Common myeloid progenitor, CD34-positive (primary cell): ENCODE data around the gene IL22RA1.
A peak's percentile ranks its signal among the peaks of the same experiment; 100 is the strongest.

ENCODE experiments used
- CTCF ChIA-PET: fragments of 350-600 bp; sonication (Branson Sonifier 250); formaldehyde crosslinking; loops from one replicate; lab custom pipeline; 2021; ENCODE audit warnings: antibody characterized with exemption; lab: Charles Lee
- POLR2A ChIA-PET: fragments of 350-600 bp; sonication (Branson Sonifier 250); formaldehyde crosslinking; loops from one replicate; lab custom pipeline; 2021; ENCODE audit warnings: antibody characterized with exemption; lab: Charles Lee
- DNase-seq, 3 donors: peaks; one replicate each; pipeline versions ENCODE4 v3.0.0 to v3.0.0-alpha.2; 2013
- H3K27ac ChIP-seq, 2 experiments: 1 replicate in 1 of 2; 2 replicates in 1 of 2; pipeline ENCODE4 v1.7.0; 2013; ENCODE audit warnings: inconsistent platforms in 2 of 2, low read length in 2 of 2, mild to moderate bottlenecking in 2 of 2, low read depth in 1 of 2, moderate library complexity in 1 of 2; ENCODE audit not compliant: severe bottlenecking in 2 of 2, insufficient read depth in 1 of 2, poor library complexity in 1 of 2
- H3K27me3 ChIP-seq, 5 experiments: replicated peaks in 2 of 5; 1 replicate in 3 of 5; 2 replicates in 2 of 5; pipeline versions ENCODE4 v1.6.1 to v1.7.0; 2013; ENCODE audit warnings: low read length in 4 of 5, mild to moderate bottlenecking in 2 of 5, moderate library complexity in 2 of 5, inconsistent platforms in 1 of 5; ENCODE audit not compliant: insufficient read depth in 5 of 5, control insufficient read depth in 4 of 5
- H3K36me3 ChIP-seq, 4 experiments: 1 replicate in 2 of 4; 2 replicates in 2 of 4; pipeline versions ENCODE4 v1.6.1 to v1.7.0; 2013; ENCODE audit warnings: low read length in 3 of 4, control low read depth in 1 of 4, mild to moderate bottlenecking in 1 of 4; ENCODE audit not compliant: control insufficient read depth in 4 of 4, insufficient read depth in 4 of 4
- H3K4me1 ChIP-seq, 4 experiments: 1 replicate in 3 of 4; 2 replicates in 1 of 4; pipeline versions ENCODE4 v1.6.1 to v1.7.1; 2013; ENCODE audit warnings: low read length in 3 of 4, mild to moderate bottlenecking in 3 of 4, control low read depth in 1 of 4, inconsistent platforms in 1 of 4, moderate library complexity in 1 of 4; ENCODE audit not compliant: control insufficient read depth in 4 of 4, insufficient read depth in 4 of 4; ENCODE audit errors: control extremely low read depth in 1 of 4
- H3K4me3 ChIP-seq, 7 experiments: 1 replicate in 4 of 7; 2 replicates in 3 of 7; pipeline versions ENCODE4 v1.5.1 to v1.7.0; 2013; ENCODE audit warnings: mild to moderate bottlenecking in 7 of 7, low read length in 6 of 7, moderate library complexity in 6 of 7, inconsistent platforms in 2 of 7, low read depth in 2 of 7, control low read depth in 1 of 7; ENCODE audit not compliant: insufficient read depth in 4 of 7, control insufficient read depth in 1 of 7; ENCODE audit errors: extremely low read depth in 1 of 7
- H3K9me3 ChIP-seq, 5 experiments: 1 replicate in 4 of 5; 2 replicates in 1 of 5; pipeline versions ENCODE4 v1.6.1 to v1.7.1; 2013; ENCODE audit warnings: low read length in 4 of 5, mild to moderate bottlenecking in 2 of 5, inconsistent platforms in 1 of 5, low read depth in 1 of 5, moderate library complexity in 1 of 5; ENCODE audit not compliant: control insufficient read depth in 4 of 5, insufficient read depth in 2 of 5; ENCODE audit errors: control extremely low read depth in 1 of 5
- WGBS: methylation state at CpG from one replicate; pipeline ENCODE4 v1.1.5; 2013; ENCODE audit not compliant: insufficient coverage; 5-methylcytosine and 5-hydroxymethylcytosine counted together

IL22RA1 gene

GRCh38 chr1:24150234-24151174, 7.6 kb upstream of the IL22RA1 start:
- Histone ChIP-seq H3K27ac (no peak overlapping the region), H3K36me3 (no peaks in the 10 kb centered on the region), H3K27me3 (peaks cover 2 to 40% (median 23%) of the 10 kb centered on the region in 5 experiments), H3K4me1 (peaks cover 0 to 12% (median 5%) of the 10 kb centered on the region in 4 experiments), H3K4me3 (peak overlapping the region in 4 of 7 experiments; percentile 8 to 59 (median 18)), H3K9me3 (no peaks in the 10 kb centered on the region)
- CTCF ChIA-PET: interaction anchor here (0.8 to 2.2 kb wide), 16 partner anchors 8 to 242 kb away, joined by 3 to 35 read pairs (median 5); no protein-coding TSS in a partner anchor
- POLR2A ChIA-PET: interaction anchor here (0.7 to 1.5 kb wide), 2 partner anchors 40 to 241 kb away, joined by 3 to 4 read pairs; no protein-coding TSS in a partner anchor
- 16% methylated on average over 23 of the region's 36 CpGs for WGBS
- DNase-seq: peak; percentile 75 to 86 (median 83)

DNA sequence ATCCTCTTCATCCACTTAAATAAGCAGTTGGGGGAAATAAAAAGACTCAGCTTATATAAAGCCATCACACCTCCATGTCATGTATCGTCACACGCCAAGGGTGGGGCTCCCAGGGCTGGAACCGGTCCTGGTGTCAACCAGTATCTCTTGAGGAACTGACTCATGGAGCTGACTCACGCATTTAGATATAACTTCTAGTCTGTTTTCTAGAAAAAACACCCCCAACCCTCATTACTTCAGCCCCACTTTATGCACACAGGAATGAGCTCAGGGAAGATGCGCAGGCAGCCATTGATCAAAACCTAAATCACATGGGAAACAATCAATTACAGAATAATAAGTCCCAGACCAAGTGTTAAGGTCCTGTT, 6.9 kb upstream of the IL22RA1 start:
- peaks cover 0 to 12% (median 5%) of the 10 kb centered on the region in 4 experiments for H3K4me1 ChIP-seq
- 69% methylated on average over 4 of the region's 5 CpGs for WGBS
- CTCF ChIA-PET: interaction anchor here (0.8 to 2.2 kb wide), 16 partner anchors 9 to 243 kb away, joined by 3 to 35 read pairs (median 5); no protein-coding TSS in a partner anchor
- no peaks in the 10 kb centered on the region for H3K36me3 ChIP-seq
- no peak overlapping the region for H3K4me3 ChIP-seq
- H3K27me3 ChIP-seq: peaks cover 2 to 40% (median 21%) of the 10 kb centered on the region in 5 experiments
- H3K27ac ChIP-seq: no peak overlapping the region
- no peaks in the 10 kb centered on the region for H3K9me3 ChIP-seq
- POLR2A ChIA-PET: interaction anchor here (1.5 kb wide), 1 partner anchor 40 kb away, joined by 4 read pairs; no protein-coding TSS in a partner anchor
- DNase-seq: peak in 2 of 3 donors; percentile 33 to 52

DNA sequence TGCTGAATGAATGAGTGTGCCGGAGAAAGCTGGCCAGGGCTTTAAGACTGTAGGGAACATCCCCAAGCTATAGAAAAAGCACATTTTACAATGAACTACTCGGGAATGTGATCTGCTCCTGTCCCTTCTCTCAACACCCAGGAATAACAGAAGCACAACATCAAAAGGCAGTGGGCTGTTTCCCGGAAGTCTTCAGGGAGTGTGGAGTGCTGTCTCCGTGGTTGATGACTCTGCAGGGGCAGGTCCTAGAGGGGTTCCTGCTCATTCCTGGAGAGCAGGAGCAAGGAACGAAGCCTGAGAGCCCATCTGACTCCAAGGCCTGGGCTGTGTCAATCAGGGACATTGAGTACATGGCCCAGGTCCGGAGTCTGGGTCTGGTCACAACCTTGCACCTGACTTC, 4.9 kb upstream of the IL22RA1 start:
- ChIA-PET POLR2A (no interaction called here), CTCF (interaction anchor here (0.9 to 1.5 kb wide), 5 partner anchors 8 to 245 kb away, joined by 3 to 6 read pairs (median 3); no protein-coding TSS in a partner anchor)
- Histone ChIP-seq H3K4me3 (no peak overlapping the region), H3K36me3 (no peaks in the 10 kb centered on the region), H3K27me3 (peaks cover 2 to 36% (median 21%) of the 10 kb centered on the region in 5 experiments), H3K27ac (no peak overlapping the region), H3K9me3 (no peaks in the 10 kb centered on the region), H3K4me1 (peaks cover 0 to 12% (median 5%) of the 10 kb centered on the region in 4 experiments)
- no peak for DNase-seq
- WGBS: 82% methylated on average over 6 of the region's 6 CpGs

DNA sequence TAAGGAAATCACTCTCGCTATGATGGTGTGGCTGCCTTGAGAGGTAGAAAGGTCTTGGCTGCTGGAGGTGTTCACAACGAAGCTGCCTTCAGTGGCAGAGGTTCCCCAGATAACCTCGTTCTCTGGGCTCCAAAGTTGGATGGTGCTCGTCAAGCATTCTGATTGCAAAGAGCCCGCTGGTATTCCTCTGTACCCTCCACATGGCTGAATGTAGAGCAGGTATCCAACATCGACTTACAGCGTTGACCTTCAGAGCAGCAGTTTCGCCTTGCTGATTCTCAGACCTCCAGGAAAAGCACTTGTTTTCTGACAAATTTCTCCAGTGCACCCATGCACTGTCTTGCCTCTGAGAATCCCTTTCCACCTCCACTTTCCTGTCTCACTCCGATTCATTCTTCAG, 4.3 kb upstream of the IL22RA1 start:
- ChIA-PET POLR2A (no interaction called here), CTCF (interaction anchor here (1.0 to 1.5 kb wide), 4 partner anchors 11 to 246 kb away, joined by 3 to 6 read pairs (median 4); no protein-coding TSS in a partner anchor)
- Histone ChIP-seq H3K9me3 (no peaks in the 10 kb centered on the region), H3K27me3 (peaks cover 2 to 29% (median 17%) of the 10 kb centered on the region in 5 experiments), H3K36me3 (no peaks in the 10 kb centered on the region), H3K4me3 (no peak overlapping the region), H3K27ac (no peak overlapping the region), H3K4me1 (peaks cover 0 to 12% (median 5%) of the 10 kb centered on the region in 4 experiments)
- DNase-seq: no peak
- 97% methylated on average over 9 of the region's 9 CpGs for WGBS

GRCh38 chr1:24141311-24141997, 1.5 kb downstream of the IL22RA1 start:
- no peak overlapping the region for H3K4me3 ChIP-seq
- H3K9me3 ChIP-seq: no peaks in the 10 kb centered on the region
- H3K27me3 ChIP-seq: peaks cover 0 to 4% (median 0%) of the 10 kb centered on the region in 5 experiments
- 100% methylated on average over 3 of the region's 10 CpGs for WGBS
- H3K36me3 ChIP-seq: no peaks in the 10 kb centered on the region
- no peak overlapping the region for H3K27ac ChIP-seq
- ChIA-PET CTCF (interaction anchor here (2.3 kb wide), 1 partner anchor 9 kb away, joined by 7 read pairs; no protein-coding TSS in a partner anchor), POLR2A (no interaction called here)
- no peak for DNase-seq
- no peaks in the 10 kb centered on the region for H3K4me1 ChIP-seq

GRCh38 chr1:24140741-24141181, 2.2 kb downstream of the IL22RA1 start:
- Histone ChIP-seq H3K27me3 (peaks cover 0 to 4% (median 0%) of the 10 kb centered on the region in 5 experiments), H3K4me1 (no peaks in the 10 kb centered on the region), H3K27ac (no peak overlapping the region), H3K9me3 (no peaks in the 10 kb centered on the region), H3K36me3 (no peaks in the 10 kb centered on the region), H3K4me3 (no peak overlapping the region)
- POLR2A ChIA-PET: no interaction called here
- CTCF ChIA-PET: interaction anchor here (0.6 to 2.3 kb wide), 3 partner anchors 8 to 62 kb away, joined by 3 to 7 read pairs (median 4); no protein-coding TSS in a partner anchor
- 87% methylated on average over 12 of the region's 17 CpGs for WGBS
- DNase-seq: no peak
